HG02642 (cell line): ENCODE results near the gene ZNF860.
A peak's percentile ranks its signal among the peaks of the same experiment; 100 is the strongest.

Experiments
- ATAC-seq: cut with Tn5 transposase; IDR thresholded peaks from one replicate; pipeline ENCODE4 v1.9.1; 2021; ENCODE audit warnings: mild to moderate bottlenecking; ENCODE audit not compliant: unreplicated experiment, poor library complexity

The ZNF860 gene

DNA sequence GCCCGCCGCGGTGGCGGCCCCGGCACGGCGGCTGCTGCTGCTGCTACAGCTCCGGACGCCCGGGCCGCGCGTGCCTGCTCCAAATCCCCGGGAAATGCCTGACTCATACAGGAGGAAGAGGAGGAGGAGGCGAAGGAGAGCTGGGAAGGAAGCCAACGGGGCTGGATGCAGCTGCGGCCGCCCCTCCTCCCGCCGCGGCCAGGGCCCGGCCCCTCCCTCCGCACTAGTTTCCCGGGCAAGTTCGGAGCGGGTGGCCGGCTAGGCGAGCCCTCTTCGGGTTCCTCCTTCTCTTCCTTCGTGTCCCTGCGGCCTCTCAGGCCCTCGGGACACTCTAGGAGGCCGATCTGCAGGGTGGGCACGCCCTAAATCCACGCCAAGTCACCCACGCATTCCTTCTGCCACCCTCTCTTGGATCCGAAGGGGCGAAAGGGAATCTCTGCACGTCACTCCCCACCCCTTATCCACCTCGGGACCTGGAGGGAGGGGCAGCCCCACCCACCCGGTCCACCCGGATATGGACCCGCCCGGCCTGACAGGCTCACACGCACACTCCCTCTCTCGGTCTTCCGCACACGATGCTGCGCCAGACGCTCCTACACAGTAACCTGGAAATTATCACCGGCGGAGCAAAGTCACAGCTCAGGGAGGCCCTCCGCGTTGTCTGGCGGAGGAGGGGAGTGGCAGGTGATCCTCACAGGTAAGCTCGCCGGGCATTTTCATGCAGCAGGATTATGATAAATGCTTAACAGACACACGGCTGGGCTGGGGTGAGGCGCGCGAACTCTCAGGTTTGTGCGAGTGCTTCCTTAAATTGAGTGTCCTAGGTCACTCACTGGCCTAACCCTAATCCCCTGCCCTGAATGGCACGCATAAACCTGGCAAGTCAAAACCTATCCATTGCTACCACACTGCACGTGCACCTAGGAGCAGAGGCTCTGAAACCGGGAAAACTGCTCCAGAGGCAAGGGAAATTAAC is at the start of gene ZNF860, which contains the start of gene OSBPL10:
Gene ZNF860, plus strand, starts transcription at position 545 of the 976 bp plus-strand sequence. CDS start 7,330 bp downstream, outside the sequence.
Gene OSBPL10, minus strand, starts transcription at position 57 of the 976 bp plus-strand sequence. CDS start 83 bp downstream, outside the sequence.
- peak; percentile 36 for ATAC-seq

DNA sequence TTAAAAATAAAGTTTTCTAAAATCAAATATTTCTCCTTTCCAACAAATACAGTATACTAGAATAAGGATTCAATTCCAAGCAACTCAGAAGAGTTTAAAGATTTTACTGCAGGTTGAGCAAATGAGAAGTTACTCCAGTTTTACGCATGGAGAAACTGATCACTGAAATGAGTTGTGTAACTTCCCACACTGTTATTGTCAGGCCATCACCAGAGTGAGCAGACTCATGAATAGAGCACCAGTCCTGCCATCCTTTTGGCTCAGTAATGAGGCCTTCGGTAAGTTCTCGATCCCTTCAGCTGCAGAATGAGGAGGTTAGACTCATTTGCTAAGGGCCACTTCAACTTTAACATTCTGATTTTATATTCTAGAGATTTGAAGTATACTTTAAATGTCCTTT is 48.6 kb upstream of the ZNF860 start:
- no peak for ATAC-seq

DNA sequence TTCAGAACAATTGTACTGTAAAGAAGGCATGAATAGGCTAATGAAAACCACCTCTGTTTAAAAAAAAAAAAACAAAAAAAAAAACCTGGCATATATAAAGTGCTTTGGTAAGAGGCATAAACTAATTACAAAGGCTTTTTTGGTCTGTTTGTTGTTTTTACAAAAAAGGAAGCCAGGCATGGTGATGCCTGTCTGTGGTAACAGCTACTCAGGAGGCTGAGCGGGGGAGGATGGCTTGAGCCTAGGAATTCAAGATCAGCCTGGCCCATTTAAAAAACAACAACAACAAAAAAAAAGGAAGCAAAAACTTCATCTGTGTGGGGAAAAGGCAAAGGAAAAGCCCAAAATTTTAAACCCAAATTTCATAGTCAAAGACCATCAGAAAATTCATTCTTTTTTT is 47.5 kb upstream of the ZNF860 start:
- ATAC-seq = no peak

DNA sequence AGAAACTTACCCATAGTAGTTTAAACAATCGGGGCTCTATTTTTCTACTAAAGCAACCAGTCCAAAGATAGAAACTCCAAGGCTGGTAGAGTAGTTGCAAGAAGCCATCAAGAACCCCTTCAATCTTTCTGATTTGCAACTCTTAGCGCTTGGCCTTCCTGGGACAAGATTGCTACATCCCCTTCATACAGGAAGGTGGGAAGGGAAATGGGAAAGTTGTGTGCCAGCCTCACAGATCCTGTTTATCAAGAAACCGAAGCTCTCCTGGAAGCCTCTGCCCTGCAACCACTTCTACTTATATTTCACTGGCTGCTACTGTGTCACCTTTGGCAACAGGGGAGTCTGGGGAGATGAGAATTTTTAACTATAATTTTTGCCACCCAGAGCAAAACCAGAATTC is 46.7 kb upstream of the ZNF860 start:
- no peak for ATAC-seq

DNA sequence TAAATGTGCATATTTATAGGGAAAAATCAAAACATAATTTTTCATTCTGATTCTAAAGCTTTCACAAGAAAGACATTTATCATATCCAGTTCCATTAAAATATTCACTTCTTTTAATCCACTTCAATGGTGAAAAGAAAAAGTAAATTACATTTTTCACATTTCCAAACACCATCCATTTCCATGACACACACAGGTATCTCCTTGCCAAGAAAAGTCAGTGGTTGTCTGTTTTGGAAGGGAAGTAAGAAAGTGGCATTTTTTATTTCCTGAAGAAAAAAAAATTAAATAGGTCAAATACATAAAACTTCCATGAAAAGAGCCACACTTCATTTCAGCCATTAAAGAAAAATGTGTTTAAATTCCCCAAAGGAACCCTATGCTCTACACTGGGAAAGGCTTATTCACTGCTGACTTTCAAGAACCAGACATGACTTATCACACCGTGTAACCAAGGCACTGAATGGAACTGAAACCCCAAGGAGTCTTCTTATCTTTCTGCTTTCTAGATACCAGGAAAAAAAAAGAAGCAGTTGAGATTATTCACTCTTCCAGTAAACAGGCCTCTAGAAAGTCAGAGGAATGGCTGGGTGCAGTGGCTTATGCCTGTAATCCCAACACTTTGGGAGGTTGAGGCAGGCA is 45.0 kb upstream of the ZNF860 start:
- ATAC-seq = no peak

DNA sequence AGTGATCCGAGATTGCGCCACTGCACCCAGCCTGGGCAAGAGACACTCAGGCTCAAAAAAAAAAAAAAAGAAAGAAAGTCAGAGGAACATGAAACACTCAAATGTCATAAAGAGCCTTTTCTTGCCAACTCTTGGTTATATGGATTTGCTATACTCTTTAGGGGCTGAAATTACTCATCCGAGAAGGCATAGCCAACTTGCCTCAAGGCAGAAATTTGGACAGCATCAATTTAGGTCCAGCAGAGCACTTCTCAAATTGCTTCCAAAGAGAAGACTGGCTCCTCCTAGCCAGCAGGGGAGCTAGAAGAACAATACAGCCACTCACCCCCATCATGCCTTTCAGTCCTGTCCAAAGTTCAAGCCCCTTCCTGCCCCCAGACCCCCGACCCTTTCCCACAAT is 44.3 kb upstream of the ZNF860 start:
- no peak for ATAC-seq

DNA sequence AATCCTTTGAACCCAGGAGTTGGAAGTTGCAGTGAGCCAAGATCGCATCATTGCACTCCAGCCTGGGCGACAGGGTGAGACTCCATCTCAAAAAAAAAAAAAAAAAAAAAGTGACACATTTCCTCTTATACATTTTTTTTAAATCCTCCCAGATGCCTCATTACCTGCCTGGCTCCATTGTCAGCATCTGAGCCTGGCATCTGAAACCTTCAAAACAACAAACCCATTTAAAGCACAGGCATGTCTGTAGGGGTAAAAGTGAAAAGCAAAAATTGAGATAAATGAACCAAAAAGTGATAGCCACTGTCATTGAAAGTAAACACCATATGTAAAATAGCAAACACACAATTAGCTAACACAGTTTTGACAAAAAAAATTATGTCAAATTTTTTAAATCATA is 39.1 kb upstream of the ZNF860 start:
- no peak for ATAC-seq

DNA sequence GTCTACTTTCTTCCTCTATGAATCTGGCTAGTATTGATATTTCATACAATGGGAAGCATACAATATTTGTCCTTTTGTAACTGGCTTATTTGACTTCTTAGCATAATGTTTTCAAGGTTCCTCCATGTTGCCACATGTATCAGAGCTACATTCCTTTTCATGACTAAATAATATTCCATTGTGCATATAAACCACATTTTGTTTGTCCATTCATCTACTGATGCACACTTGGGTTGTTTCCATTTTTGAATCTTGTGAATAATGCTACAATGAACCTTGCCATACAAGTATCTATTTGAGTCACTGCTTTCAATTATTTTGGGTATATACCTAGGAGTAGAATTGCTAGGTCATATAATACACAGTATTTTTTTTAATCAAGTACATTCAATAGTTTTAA is 38.5 kb upstream of the ZNF860 start:
- ATAC-seq = no peak

DNA sequence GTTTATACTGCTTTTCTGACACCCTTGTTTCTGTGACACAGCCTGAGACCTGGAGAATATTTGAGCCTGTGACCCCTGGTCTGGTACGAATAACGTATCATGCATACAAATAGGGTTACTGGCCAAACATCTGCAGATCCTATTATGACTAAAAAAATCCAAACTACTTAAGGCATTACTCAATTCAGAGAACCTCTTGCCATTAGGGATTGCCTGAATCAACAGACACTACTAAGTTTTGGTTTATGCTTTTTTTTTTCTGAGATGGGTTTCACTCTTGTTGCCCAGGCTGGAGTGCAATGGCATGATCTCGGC is 35.9 kb upstream of the ZNF860 start:
- ATAC-seq = no peak

DNA sequence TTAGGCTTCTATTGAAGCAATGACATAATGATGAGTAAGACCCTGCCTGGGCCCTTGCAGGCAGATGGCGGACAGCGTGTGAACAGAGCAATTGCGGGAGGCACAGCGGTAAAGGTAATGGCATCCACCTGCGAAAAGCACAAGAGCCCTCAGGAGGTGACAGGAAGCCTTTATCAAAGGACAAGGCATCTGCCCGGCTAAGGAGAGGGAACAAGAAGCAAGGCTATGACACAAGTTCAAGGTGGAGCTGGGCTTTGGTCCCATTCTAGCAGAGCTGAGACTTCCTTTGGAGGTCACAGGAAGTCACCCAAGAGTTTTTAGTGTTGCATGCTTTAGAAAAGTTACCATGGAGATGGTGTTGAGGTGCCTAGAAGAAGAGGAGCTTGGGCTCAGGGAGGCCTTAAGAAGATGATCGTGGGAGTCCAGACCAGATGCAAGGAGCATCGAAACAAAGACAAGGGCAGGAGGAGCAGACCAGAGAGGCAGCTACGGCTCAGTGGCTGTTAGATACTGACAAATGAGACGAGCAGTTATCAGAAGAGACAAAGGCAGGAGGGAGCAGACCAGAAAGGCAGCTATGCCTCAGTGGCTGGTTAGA is 35.0 kb upstream of the ZNF860 start:
- ATAC-seq = no peak

DNA sequence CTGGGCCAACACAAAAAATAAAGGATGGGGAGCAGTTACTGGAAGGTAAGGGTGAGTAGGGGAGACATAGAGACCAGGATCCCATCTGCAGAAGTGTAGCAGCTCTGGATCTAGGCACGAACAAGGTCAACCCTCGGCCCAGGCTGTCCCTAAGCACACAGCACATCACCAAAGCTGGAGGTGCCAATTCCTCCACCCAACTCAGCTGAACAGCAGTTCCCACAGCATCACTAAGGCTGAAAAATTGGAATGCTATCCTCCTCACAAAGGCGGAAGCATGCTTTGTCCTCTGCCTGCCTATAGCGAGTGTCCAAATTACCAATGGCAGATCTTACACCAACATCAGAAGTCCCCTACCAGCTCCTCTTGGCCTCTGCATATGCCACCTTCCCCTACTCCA is 34.4 kb upstream of the ZNF860 start:
- no peak for ATAC-seq

DNA sequence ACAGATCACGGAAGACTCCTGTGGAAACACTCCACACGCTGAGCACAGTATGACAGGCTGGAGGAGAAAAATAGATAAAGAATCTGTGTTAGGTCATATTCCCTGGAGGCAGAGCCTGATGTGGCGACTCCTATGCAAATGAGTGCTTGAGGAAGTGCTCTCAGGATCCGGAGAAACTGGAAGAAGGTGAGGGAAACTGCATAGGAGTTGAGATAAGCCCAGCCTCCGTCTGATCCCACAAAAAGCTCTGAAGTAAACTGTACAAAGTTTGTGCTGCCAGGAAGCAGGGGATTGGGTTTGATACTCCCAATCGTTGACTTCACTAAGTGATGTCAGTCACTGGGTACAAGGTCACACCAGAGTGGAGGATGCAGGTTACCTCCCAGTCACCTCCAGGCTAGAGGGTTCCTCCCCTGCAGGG is 33.9 kb upstream of the ZNF860 start:
- no peak for ATAC-seq

DNA sequence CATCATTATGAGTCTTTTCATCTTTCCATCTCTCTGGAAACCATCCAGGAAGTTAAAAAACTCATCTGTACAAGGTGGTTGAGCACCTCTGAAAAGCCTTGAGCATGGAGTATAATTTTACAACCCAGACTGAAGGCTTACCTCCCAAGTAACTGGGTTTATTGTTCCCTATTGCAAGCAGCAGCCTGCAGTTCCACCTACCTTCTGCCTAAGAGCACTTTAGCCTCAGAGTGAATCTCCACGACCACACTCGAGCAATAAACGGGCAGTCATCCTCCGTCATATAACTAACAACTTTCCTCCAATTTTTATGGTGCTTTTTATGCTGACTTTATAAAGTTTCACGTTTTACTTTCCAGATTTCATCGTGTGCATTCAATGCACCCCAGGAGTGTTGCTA is 33.3 kb upstream of the ZNF860 start:
- ATAC-seq = no peak

DNA sequence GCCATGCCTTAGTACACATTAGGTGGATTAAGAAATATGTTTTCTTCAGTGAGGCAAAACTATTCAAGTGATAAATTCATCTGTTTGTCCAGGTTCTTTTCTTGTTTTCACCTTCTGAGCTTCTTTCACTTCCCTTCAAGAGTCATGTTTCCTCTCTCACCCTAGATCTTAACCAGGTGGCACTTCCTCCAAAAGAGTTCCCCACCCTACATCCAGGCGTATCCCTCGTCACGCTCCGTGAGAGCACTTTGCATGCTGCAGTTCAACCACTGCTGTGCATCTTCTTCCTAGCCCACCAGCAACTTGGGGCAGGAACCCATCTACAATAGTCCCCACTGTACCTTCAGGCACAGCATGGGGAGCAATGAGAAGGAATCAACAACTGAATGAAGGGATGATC is 29.3 kb upstream of the ZNF860 start:
- peak; percentile 94 for ATAC-seq

DNA sequence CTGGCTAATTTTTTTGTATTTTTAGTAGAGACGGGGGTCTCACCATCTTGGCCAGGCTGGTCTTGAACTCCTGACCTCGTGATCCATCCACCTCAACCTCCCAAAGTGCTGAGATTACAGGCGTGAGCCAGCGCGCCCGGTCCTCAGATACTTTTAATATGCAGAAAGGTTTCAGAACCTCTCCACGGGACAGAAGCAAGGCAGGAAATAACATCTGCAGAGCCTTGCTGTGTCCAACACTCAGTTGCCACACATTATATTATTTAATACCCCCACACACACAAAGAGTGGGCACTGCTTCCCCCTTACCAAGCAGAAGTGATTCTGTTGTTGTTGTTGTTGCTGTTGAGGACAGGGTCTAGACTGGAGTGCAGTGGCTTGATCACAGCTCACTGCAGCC is 28.5 kb upstream of the ZNF860 start:
- ATAC-seq = no peak

DNA sequence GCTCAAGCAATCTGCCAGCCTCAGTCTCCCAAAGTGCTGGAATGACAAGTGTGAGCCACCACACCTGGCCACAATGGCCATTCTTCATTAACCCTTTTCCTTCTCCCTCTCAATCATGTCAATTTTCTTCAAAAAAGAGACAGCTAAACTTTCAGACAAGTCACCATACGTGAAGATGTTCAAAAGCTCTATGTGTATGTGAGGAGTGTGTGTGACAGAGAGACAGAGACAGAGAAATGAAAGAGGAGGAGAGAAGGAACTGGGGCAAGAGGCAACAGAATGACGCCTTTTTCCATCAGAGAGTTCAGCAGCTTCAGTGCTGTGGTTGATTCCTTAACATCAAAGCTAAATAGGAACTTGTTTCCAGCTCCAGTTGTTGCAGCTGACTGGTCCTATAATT is 27.9 kb upstream of the ZNF860 start:
- ATAC-seq = no peak

DNA sequence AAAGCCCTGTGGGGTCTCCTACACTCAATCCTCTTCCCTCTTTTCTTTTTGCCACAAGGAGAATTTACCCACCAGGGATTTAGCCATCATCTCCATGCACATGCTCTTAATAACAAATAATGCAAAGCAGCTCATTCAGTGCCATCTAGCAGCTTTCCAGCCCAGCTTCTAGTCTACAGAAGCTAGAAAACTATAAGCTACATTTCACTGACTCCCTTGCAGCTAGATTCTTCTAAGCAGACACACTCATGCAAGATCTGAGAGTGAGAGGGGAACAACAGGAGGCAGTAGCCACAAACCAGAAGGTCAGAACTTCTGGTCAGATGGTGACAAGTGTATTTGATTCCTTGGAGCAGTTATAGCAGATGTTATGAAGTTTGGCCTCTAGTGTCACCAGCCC is 26.0 kb upstream of the ZNF860 start:
- no peak for ATAC-seq

DNA sequence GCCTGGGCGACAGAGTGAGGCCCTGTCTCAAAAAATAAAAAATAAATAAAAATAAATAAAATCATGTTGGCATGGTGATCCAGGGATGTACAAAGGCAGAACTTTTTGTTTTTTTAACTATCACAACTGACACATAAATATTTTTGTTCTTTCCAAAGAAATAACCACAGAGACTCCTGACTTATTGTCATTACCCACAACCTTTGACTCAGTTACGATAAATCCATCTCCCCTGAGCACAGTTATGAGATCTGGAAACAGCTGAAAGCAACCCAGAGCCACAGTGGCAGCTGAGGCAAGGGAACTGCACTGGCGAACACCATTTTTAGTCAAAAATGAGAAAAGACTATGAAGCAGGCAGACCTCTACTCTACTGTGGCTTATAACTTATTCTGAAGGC is 24.4 kb upstream of the ZNF860 start:
- no peak for ATAC-seq

DNA sequence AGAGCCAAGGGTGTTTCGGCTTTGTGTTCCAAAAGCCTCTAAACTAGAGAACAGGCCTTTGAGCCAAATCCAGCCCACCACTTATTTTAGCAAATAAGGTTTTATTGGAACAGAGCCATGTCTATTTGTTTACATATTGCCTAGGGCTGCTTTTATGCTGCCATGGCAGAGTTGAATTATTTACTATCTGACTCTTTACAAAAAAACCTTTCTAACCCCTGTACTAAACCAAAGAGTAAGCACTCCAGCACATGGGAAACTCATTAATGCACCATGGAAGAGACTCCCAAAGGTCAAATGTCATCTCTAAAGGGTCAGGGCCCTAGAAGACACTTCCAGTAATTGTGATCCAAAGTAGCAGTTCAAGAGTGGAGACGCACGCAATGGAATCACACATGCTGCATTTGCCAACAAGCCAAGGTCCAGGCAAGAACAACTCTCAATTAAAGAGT is 22.8 kb upstream of the ZNF860 start:
- ATAC-seq = no peak

DNA sequence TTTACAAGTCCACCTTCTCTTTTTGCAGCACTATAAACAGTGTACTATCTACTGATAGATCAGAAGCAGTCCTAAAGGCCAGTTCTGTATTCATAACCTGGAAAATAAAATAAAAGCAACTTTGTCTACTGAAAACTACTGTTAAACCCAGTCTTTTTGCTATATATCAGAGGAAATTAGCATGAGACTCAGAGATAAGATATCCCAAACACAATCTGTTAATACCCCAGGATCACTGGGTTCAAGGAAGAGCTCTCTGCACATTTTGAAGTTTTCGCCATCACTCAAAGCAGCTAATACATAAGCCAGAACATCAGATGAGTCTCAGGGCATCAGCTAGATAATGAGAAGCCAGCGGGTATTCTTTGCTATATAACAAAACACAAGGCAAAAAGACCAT is 22.3 kb upstream of the ZNF860 start:
- ATAC-seq = no peak
